ENCODE measurements around the gene RAB3GAP2.

- TF ChIP-seq FOXP2 (optimal IDR thresholded peaks at IDR 0.05; ENCODE audit: control extremely low read depth, extremely low read length, insufficient read depth) (no peak), EZH2 (IDR thresholded peaks at IDR 0.05) (no peak)
Observed at GRCh38 chr1:220217383-220217988, 54.8 kb downstream of the RAB3GAP2 start.

All from SK-N-MC (cell line).